GM19328 (cell line): ENCODE measurements around the gene LST1.
"Not testable (repeated sequence)": the region's sequence is repeated elsewhere in the genome, so short reads cannot be mapped to it uniquely, and the experiment has no call there.

Source experiments
- ATAC-seq: cut with Tn5 transposase; IDR thresholded peaks from one replicate; pipeline ENCODE4 v1.9.1; 2021; ENCODE audit warnings: mild to moderate bottlenecking, moderate library complexity; ENCODE audit not compliant: unreplicated experiment

Gene LST1

DNA sequence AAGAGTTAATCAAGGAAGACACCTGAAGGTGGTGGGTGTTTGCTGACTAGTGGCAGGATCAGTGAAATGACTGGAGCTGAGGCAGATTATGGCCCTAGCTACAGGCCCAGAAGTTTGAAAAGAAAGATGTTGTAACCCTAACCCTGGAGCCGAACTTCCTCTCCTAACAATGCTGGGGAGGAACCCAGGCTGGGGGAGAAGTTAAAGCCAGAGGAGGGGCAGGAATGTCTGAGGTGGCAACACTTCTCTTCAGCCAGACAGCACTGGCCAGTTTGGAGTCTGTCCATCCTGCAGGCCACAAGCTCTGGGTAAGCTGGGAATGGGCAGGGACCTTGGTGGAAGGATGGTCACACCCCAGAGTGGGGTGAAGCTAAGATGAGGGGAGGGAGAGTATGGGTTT lies at the start of gene LST1:
TSS of gene LST1 (plus strand) at position 270 of the 400 bp plus-strand sequence. CDS start 1,023 bp downstream, outside the sequence.
- no peak for ATAC-seq

DNA sequence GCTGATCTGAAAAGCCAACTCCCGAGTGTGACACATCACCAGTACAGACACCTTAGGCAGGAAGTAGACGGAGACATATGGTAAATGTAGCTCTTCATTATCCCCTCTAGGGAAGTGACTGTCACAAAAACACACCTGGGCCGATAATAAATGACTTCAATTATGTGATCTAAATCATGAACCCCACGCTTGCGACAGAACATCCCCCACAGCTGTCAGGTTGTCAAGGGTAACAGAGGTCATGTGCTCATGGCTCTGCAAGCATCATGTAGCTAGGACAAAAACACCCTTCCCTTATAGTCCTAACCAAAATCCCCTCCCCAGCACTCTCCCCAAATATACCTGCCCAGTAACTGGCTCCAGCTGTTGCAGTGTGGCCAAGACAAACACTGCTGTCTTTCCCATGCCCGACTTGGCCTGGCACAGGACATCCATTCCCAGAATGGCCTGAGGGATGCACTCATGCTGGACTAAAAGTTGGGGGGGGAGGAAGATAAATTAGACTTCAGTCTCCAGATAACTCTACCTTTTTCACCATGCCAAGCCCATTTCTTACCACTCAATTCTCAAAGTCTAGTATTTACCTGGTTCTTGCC lies 47.2 kb upstream of the LST1 start:
- ATAC-seq: no peak

DNA sequence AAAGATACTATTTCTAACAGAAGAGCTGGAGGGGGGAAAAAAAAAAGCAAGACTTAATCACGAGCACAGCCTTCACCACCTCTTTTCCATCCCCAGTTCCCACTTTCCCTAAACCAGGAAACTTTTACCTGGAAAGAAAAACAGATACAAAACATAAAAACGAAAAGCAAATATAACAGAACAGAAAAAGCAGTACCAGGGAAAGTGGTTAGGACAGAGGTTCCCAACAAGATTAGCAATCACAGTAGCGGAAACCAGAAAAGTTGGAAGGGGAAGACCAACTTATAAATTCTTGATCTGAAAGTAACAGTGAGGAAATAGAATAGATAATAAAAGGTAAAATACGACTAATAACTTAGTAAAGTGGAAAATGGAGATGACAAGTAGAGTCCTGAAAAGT lies 45.4 kb upstream of the LST1 start:
- ATAC-seq: no peak

DNA sequence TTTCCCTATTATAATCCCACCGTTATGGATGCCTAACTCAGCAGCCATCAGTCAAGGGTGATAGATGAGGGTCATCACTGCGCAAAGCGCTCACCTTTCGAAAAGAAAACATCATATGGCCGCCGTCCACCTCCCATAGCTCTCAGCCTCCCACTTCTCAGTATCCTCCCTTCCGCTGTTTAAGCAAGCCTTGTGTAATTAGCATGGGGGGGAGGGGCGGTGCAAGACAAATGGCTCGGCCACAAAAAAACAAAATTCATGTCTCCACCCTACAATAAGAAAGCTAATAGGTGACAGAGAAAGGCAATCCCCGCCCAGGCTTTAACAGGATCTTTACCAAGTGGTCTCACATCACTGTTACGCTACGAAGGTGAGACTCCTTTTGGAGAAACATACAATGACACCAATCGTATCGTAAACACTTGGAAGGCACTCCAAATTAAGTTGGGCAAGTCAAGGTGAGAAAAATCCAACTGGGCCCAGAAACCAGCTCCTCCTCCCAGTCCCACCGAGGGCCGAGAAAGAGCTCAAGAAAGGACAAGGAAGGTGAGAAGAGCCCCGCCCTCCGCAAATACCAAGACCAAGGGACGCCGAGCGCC lies 44.9 kb upstream of the LST1 start:
- no peak for ATAC-seq

DNA sequence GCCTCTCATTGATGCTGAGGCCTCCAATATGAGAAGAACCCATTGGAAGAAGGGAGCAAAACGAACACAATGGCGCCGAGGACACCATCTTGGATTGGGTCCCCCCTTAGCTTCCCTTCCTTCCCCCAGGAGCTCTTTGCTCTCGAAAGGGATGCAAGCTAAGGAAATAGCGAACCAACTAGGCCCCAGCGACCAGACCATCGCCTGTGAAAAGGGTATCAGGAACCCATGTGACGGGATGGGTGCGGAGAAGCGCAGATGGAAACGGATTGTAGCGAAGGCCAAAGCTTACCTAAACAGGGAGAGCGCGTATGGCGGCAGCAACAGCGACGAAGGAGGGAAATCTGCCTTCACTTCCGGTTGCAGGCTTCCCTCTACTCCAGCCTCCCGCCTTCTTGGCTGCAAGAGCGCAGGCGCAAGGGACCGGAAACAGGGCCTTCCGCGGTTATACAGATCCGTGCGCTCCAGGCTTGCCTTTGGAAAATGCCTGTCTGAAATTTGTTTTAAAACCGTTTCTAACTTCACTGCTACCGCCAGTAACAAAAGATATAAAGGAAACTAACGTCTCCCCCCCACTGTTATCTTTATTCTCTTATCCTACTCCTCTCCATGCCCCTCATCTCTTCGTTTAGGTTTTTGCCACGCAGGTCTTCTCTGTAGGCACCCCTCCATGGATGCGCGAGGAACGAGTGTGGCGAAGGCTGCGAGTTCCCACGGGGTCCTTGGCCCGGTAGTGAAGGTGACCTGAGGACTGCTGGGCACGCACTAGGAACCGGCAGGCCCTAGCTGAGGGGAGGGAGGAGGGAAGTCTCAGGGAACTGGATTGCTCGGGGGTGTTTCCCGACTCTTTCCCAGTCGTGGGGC lies 44.2 kb upstream of the LST1 start, which contains the start of gene DDX39B:
TSS of gene DDX39B (minus strand) at position 346 of the 864 bp plus-strand sequence. CDS start 1,471 bp downstream, outside the sequence.
- ATAC-seq: peak; percentile 72

DNA sequence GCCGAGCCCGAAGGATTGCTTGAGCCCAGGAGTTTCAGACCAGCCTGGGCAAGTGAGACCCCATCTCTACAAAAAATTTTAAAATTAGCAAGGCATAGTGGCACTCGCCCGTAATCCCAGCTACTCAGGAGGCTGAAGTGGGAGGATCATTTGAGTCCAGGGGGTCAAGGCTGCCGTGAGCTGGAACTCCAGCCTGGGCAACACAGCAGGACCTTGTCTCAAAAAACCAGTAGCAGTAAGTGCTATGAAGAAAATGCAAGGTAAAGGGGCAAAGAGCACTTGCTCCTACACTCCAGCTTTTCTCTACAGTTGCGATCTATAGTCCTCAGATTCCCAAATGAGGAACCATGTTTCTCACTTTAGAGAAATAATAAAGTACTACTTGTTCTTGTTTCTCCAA lies 42.4 kb upstream of the LST1 start:
- ATAC-seq: no peak

DNA sequence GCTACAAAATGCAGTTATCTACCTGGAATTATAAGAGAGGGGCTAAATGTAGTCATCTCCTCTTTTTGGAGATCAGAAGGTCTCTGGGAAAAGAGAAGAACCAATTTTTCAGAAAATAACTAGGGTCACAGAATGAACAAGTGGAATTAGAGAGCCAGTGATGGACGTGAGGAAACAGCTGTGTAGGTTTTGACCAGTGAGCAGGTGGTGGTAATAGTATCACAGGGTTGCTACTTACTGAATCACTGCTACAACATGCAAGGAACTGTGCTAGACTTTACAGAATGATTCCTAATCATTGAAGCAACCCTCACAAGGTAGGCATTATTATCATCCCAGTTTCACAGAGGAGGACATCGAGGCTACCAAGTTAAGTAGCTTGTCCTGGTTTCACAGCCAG lies 41.4 kb upstream of the LST1 start:
- no peak for ATAC-seq

DNA sequence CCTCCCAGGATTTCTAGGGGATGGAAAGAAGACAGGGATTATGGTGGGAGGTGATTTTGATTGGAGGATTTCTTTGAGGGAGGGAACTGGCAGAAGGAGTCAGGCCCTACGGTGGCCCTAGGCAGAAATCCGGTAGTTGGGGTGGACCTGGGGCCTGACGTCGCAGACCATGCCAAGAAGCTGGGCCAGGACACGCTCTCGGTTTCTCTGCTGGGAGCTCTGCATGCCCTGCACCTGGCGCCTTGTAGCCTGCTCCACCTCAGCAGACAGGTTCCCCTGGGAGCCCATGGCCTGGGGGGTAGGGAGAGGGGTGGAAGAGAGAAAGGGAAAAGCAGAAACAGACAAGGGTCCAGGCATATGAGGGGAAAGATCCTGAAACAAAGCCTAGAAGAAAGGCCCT lies 40.8 kb upstream of the LST1 start:
- ATAC-seq: no peak

DNA sequence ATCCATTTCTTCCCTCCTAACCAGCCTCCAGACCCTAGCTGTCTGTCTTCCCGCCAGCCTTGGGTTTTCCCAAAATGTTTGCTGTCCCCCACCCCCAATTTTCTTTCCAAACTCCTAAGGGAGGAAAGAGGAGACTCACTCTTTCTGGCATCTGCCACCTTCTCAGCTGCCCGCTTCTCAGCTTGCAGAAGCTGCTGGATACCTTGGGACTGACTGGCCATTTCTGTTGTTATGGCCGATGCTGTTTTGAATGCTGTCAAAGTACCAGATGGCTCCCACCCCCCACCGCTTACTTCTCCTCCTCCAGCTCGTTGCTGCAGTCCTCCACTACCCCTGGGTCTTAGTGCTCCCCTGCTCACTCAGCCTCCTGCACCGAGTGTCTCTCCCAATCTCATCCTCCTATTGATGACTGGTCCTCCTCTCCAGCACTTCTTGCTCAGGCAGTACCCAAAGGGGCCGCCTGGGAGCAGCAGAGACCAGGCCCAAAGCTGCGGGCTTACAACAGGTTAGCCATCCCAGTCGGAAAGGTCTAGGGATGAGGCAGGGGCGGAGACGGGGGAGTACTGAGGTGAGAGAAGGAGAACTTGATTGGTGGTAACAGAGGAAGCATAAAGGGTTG lies 39.6 kb upstream of the LST1 start, which contains the start of gene ATP6V1G2:
TSS of gene ATP6V1G2 (minus strand) at position 270 of the 619 bp plus-strand sequence. CDS start at position 221, 49 bp downstream.
- no peak for ATAC-seq

DNA sequence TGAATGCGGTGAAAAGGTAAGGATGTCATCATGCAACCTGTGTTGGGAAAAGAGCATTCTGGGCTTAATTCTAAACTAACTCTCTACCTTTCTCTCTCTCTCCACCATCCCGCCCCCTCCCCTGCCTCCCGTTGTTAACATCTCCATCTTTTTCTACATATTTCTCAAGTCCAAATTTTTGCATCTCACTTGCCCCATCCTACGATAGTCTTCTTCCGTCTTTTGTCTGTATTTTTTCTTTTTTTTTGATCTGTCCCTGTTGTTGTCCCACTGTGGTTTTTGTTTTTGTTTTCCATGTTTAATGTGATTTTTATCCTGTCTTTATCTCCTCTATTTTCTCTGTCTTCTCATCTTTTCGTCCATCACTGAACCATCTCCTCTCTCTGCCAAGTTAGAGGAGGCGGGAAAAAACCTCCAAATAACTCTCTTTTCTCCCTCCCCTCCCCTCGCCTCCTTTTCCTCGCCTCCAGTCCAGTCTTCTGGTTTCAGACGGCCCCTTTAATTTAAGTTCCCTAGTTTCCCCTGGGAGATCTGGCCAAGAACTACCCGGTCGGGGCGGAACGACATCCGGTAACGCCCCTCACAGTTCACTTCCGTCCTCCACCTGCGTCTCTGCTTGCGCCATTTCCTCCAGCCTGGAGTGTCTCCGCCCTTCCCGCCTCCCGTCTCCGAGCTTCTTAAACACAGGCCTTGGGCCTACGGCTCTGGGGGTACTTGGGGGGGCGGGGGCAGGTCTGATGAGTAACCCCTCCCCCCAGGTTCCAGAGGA lies 38.9 kb upstream of the LST1 start, which contains the start of gene NFKBIL1:
TSS of gene NFKBIL1 (plus strand) at position 651 of the 769 bp plus-strand sequence. CDS start at position 738, 87 bp downstream.
- peak; percentile 67 for ATAC-seq

DNA sequence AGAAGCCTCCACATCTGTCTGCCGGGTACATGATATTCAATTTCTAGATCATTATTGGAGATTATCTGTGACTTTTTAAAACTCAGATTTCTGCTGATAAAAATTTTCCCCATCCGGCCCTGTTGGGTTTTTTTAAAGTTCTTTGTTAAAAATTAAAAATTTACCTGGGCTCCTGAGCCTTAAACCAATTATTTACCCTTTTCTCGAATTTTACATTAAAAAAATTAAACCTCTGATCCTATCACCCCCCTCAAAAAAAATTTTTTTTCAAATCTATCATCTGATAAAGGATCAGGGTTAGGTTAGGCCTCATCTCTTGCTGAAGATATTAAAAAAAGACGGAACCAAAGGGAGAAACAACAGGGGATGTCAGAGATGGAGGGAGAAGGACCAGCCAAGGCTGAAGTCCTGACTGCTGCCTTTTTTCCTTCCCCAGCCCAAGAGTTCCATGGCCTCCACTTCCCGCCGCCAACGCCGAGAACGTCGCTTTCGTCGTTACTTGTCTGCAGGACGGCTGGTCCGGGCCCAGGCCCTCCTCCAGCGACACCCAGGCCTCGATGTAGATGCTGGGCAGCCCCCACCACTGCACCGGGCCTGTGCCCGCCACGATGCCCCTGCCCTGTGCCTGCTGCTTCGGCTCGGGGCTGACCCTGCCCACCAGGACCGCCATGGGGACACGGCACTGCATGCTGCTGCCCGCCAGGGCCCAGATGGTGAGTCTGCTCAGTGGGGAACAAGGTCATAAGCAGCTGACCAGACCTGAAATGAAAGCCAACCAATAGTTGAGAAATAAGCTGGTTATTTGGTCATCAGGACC lies 38.1 kb upstream of the LST1 start:
- no peak for ATAC-seq

DNA sequence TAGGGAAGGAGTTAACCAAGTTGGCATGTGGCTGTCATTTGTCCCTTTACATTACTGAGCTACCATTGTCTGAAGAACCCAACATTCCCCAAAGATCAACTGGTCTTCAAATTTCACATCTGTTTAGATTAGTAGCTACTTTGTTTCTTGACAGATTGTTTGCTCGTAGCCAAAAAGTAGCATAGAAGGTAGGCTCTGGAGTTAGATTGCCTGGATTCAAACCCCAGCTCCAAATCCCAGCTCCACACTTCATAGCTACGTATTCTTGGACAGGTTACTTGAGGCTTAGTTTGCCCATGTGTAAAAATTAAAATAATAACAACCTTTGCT lies 37.6 kb upstream of the LST1 start:
- no peak for ATAC-seq

DNA sequence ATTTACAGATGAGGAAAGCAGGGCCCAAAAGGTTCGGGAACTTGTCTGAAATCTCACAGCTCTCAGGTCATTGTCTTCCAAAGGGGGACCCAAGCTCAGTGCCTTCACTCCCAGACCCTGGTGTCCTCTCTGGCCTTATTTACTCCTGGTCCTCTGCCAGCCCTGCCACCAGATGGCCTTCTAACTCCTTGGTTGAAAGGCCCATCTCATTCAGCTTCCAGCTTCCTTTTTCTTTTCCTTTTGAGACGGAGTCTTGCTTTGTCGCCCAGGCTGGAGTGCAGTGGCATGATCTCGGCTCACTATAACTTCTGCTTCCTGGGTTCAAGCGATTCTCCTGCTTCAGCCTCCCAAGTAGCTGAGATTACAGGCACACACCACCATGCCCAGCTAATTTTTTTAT lies 34.7 kb upstream of the LST1 start:
- not testable (repeated sequence) for ATAC-seq

DNA sequence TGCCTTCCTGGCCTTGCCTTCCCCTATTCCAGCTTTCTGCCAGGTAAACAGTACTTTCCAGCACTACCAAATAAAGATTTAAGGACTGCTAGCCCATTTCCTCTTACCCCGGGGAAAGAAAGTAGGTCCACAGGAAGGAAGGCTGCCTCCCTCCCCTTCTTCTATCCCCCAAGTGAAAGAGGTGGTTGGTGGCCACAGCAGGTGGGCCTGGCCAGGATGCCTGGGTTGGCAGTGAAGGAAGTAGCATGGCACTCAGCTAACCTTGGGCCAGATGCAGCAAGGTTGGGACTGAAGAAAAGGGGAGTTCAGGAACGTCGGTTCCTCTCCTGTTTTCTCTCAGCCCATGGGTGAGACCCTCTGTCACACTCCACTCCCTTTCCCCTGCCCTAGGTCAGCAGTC lies 29.8 kb upstream of the LST1 start:
- ATAC-seq: no peak

DNA sequence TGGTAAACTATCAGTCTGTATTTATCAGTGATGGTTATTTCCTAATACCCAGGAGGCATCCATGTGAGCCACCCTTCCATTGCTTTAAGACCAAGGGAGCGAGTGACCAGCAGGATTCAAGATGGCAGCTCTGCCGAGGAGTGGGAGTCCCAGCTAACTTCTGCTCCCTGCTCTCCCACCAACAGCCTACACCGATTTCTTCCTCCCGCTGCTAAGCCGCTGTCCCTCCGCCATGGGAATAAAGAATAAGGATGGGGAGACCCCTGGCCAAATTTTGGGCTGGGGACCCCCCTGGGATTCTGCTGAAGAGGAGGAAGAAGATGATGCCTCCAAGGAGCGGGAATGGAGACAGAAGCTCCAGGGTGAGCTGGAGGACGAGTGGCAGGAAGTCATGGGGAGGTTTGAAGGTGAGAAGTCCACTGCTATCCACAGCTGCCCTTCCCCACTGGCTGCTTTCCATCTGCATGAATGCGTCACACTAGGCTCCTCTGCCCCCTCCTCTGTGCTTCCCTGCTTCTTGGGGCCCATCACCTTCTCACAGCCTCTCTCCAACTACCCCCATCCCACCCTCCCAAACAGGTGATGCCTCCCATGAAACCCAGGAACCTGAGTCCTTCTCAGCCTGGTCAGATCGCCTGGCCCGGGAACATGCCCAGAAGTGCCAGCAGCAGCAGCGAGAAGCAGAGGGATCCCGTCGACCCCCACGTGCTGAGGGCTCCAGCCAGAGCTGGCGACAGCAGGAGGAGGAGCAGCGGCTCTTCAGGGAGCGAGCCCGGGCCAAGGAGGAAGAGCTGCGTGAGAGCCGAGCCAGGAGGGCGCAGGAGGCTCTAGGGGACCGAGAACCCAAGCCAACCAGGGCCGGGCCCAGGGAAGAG lies 28.4 kb upstream of the LST1 start:
- no peak for ATAC-seq

DNA sequence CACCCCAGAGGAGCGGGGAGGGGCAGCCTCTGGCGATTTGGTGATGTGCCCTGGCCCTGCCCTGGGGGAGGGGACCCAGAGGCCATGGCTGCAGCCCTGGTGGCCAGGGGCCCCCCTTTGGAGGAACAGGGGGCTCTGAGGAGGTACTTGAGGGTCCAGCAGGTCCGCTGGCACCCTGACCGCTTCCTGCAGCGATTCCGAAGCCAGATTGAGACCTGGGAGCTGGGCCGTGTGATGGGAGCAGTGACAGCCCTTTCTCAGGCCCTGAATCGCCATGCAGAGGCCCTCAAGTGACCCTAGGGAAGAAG lies 27.8 kb upstream of the LST1 start:
- no peak for ATAC-seq

DNA sequence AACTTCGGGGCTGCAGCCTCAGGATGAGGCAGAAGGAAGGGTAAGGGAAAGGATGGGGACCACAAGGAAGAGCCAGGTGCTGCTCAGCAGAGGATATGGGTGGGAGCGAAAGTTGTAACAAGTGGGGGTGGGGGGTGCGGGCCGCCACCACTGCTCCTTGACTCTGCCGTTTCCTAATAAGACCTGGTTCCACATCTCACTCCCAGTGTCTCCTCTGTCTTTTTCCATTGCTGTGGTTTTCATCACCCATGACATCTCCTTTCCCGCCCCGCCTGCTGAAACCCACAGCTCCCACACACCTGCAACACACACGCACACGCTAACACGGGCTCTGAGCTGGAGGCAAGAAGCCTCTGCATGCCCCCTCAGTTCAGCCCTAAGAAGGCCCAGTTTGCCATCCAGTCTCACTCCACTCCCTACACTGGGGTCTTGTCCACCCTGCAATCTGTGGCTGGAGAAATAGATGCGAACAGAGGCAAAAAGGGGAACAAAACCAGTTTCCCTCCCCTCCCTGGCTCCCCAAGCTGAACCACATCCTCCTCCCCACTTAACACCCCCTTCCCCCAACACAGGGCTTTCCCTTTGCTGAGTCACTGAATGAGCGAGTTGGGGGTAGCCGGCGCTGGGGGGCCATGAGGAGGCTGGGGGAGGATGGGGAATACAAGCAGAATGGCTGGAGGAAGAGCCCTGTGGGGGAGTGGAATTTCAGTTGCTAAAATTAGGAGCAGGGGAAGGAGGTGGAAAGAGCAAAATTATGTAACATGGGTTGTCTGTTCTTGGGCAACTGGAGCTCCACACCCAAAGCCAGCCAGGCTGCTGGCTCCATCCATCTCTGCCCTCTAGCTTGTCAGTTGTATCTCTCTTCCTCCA lies 27.2 kb upstream of the LST1 start:
- ATAC-seq: no peak

DNA sequence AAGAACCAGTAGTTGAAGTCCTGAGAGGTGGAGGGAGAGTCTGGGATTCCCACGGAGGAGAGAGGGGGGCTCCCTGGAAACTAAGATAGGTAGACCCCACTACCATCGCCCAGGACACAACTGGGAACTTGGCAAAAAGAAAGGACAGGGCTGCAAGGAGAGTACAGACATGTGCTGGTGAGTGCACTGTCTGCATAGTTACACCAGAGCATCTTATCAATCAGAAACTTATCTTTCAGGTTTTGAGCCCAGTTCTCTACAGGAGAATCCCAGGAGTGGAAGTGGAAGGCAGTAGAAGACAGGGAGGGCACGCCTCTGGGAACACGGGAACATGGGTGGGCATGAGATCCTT lies 26.5 kb upstream of the LST1 start:
- ATAC-seq: no peak
